A549 (cell line): ENCODE measurements around the gene MESD.
A peak's percentile ranks its signal among the peaks of the same experiment; 100 is the strongest.

ENCODE experiments used
- CTCF ChIP-seq: fragments of >200 bp; sonication (Bioruptor Twin); formaldehyde crosslinking; IDR thresholded peaks from 3 replicates; pipeline ENCODE4 v1.5.1; 2016
- HMGXB4 ChIP-seq: fragments of 250-450 bp; sonication (Bioruptor Pico); IDR thresholded peaks from 2 replicates; pipeline ENCODE4 v1.5.0; 2021; ENCODE audit warnings: mild to moderate bottlenecking, moderate library complexity, borderline replicate concordance
- MAFK ChIP-seq: fragments of 450-650 bp; IDR thresholded peaks from 2 replicates; pipeline ENCODE4 v1.6.1; 2014; ENCODE audit not compliant: partially characterized antibody
- POLR2A ChIP-seq: IDR thresholded peaks from 2 replicates; pipeline ENCODE4 v1.6.1; 2012; ENCODE audit warnings: mild to moderate bottlenecking, low read length
- RNF2 ChIP-seq: fragments of 200-600 bp; sonication (generic); IDR thresholded peaks from 2 replicates; pipeline ENCODE4 v1.6.1; 2016; ENCODE audit warnings: low read depth, mild to moderate bottlenecking, antibody characterized with exemption, moderate library complexity, borderline replicate concordance
- USF2 ChIP-seq: fragments of 450-650 bp; IDR thresholded peaks from 2 replicates; pipeline ENCODE4 v1.6.1; 2014; ENCODE audit warnings: antibody characterized with exemption
- ZFP36 ChIP-seq: fragments of 450-650 bp; IDR thresholded peaks from 2 replicates; pipeline ENCODE4 v1.6.1; 2014; ENCODE audit warnings: borderline replicate concordance; ENCODE audit not compliant: partially characterized antibody

- TF ChIP-seq USF2 (no peak), MAFK (no peak), CTCF (no peak), POLR2A (peak; percentile 97), ZFP36 (no peak), HMGXB4 (CRISPR knock-in tag) (peak; percentile 32; the same call in 1 of the 2 replicates), RNF2 (no peak)
Observed at GRCh38 chr15:80989518-80990478, at the start of gene MESD.
